SK-N-SH treated with all-trans-retinoic acid at 6 μM for 48 hours (cell line): ENCODE results near the gene RPS6KB2.
"Not testable (repeated sequence)": the region's sequence is repeated elsewhere in the genome, so short reads cannot be mapped to it uniquely, and the experiment has no call there.

ENCODE experiments used
- ATAC-seq: fragments of 200-7000 bp; cut with Tn5 transposase; 3 replicates; pipeline ENCODE4 v1.9.1; 2020; ENCODE audit warnings: mild to moderate bottlenecking, moderate library complexity
- ARNTL ChIP-seq: fragments of 450-650 bp; formaldehyde crosslinking; IDR thresholded peaks from 2 replicates; pipeline ENCODE4 v1.5.0; 2020; ENCODE audit warnings: low read depth, mild to moderate bottlenecking, moderate library complexity, borderline replicate concordance
- BACH2 ChIP-seq: fragments of 250-450 bp; sonication (Bioruptor Pico); IDR thresholded peaks from 2 replicates; pipeline ENCODE4 v1.9.0; 2021; ENCODE audit warnings: mild to moderate bottlenecking, borderline replicate concordance
- CSDC2 ChIP-seq: fragments of 250-450 bp; sonication (Bioruptor Pico); IDR thresholded peaks from 2 replicates; pipeline ENCODE4 v1.5.0; 2020; ENCODE audit warnings: mild to moderate bottlenecking, moderate library complexity
- RARB ChIP-seq: fragments of 250-450 bp; sonication (Bioruptor Pico); IDR thresholded peaks from 2 replicates; pipeline ENCODE4 v1.8.0; 2021; ENCODE audit warnings: mild to moderate bottlenecking, moderate library complexity
- SNAI2 ChIP-seq: fragments of 250-450 bp; sonication (Bioruptor Pico); IDR thresholded peaks from 2 replicates; pipeline ENCODE4 v1.5.0; 2020; ENCODE audit warnings: mild to moderate bottlenecking, moderate library complexity
- TCF4 ChIP-seq: fragments of 250-450 bp; sonication (Bioruptor Pico); IDR thresholded peaks from 2 replicates; pipeline ENCODE4 v1.8.0; 2021; ENCODE audit warnings: mild to moderate bottlenecking, moderate library complexity, borderline replicate concordance
- ZC3H10 ChIP-seq: fragments of 250-450 bp; sonication (Bioruptor Pico); IDR thresholded peaks from 2 replicates; pipeline ENCODE4 v1.5.1; 2021; ENCODE audit warnings: mild to moderate bottlenecking, moderate library complexity
- ZFP30 ChIP-seq: fragments of 450-650 bp; formaldehyde crosslinking; IDR thresholded peaks from 2 replicates; pipeline ENCODE4 v1.5.0; 2022; ENCODE audit warnings: mild to moderate bottlenecking, moderate library complexity
- ZNF565 ChIP-seq: fragments of 450-650 bp; formaldehyde crosslinking; conservative IDR thresholded peaks from 2 replicates; pipeline ENCODE4 v1.5.0; 2020; ENCODE audit warnings: low read depth, mild to moderate bottlenecking, moderate library complexity
- ZNF8 ChIP-seq: fragments of 450-650 bp; formaldehyde crosslinking; IDR thresholded peaks from 2 replicates; pipeline ENCODE4 v1.5.0; 2020; ENCODE audit warnings: mild to moderate bottlenecking, moderate library complexity
- TF ChIP-seq, protein P1 (sequence below): fragments of 250-450 bp; sonication (Bioruptor Pico); IDR thresholded peaks from 2 replicates; pipeline ENCODE4 v1.8.0; 2020; ENCODE audit warnings: mild to moderate bottlenecking, moderate library complexity, borderline replicate concordance
- TF ChIP-seq, protein P2 (sequence below): fragments of 250-450 bp; sonication (Bioruptor Pico); IDR thresholded peaks from 2 replicates; pipeline ENCODE4 v1.8.0; 2021; ENCODE audit warnings: low read depth, mild to moderate bottlenecking, moderate library complexity, borderline replicate concordance
- TF ChIP-seq, protein P3 (sequence below): fragments of 250-450 bp; sonication (Bioruptor Pico); IDR thresholded peaks from 2 replicates; pipeline ENCODE4 v1.5.1; 2020; ENCODE audit warnings: low read depth, mild to moderate bottlenecking, moderate library complexity
- TF ChIP-seq, protein P4 (sequence below): fragments of 250-450 bp; sonication (Bioruptor Pico); IDR thresholded peaks from 2 replicates; pipeline ENCODE4 v1.5.0; 2020; ENCODE audit warnings: mild to moderate bottlenecking, moderate library complexity

Gene RPS6KB2

DNA sequence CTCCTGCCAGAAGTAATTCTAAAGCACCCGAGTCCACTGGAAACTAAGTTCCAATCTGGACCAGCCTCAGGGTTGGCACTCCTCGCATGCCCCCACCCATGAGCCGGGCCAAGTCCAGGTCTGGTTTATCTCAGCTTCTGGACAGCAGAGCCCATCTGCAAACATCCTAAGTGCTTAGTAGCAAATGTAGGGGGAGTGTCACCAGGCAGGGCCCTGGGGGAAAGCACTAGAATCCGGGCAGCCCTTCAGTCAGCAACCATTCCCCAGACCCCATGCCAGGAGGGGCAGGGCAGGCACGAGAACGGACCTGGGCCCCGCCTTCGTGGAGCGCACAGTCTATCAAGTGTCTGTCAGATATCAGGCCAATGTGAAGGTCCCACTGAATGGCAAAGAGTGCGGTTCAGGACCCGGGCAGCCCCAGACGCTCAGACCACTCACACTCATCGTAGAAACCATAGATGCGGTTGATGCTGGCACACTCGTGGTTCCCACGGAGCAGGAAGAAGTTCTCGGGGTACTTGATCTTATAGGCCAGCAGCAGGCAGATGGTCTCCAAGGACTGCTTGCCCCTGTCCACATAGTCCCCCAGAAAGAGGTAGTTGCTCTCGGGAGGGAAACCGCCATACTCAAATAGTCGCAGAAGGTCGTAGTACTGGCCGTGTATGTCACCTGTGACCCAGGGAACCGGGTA lies 27.9 kb upstream of the RPS6KB2 start:
- TF ChIP-seq TCF4 (peak; percentile 56; the same call in 1 of the 2 replicates), SNAI2 (CRISPR knock-in tag) (no peak)
- peak; percentile 33 for ATAC-seq

DNA sequence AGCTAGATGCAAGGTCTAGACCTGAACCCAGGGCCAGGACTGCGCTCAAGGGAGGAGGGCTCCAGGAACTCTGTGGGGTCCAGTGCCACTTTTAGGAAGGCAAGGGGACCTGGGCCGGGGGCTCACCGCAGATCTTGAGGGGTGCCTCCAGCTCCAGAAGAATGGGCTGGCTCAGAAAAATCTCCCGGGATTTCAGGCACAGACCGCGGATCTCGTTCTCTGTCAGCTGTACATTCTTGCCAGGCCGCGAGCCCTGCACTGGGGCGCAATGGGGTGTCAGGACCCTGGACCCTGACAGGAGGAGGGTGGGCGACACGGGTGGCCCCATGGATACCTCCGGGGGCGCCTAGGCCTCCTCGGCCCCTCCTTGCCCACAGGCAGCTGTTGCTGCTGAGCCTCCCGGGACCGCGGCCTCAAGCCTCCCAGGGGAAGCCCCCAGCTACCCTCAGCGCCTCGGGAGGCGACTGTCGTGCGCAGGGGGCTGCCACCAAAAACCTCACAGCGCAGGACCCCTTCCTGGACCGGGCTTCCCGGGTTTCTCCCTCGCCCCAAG lies 27.3 kb upstream of the RPS6KB2 start:
- peak; percentile 3 for ATAC-seq
- TF ChIP-seq CSDC2 (CRISPR knock-in tag) (no peak), ZC3H10 (CRISPR knock-in tag) (no peak), ZNF565 (CRISPR knock-in tag) (no peak), BACH2 (CRISPR knock-in tag) (no peak), ARNTL (CRISPR knock-in tag) (no peak)

DNA sequence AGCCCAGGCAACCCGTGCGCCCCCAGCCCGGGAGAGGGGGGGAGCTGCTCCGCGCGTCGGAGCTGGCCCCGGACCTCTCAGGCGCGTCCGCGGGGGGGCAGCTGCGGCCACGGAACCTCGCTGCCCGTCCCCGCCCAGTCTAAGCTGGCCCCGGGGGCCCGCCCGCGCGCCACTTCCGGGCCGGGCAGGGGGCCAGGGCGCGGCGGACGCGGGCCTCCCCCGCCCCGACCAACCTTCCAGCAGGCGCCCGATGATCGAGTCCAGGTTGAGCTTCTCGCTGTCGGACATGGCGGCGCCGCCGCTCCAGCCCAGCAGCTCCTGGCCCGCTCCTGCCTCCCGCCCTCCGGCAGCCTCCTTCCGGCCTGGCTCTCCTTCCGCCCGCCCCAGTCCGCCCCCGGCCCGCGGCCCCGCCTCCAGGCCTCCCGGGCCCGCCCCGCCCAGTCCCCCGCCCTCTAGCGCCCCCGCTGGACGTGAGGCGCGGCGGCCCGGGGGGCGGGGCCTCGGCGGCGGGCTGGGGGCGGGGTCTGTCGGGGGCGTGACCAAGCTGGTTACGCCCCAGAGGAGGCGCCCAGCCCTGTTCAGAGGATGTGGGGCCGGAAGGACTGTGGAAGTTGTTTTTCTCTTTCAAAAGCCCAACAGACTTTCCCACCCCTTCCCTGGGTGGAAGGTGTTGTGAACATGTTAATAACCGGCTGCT lies 26.7 kb upstream of the RPS6KB2 start, which contains the start of gene PPP1CA:
Gene PPP1CA, minus strand, starts transcription at position 364 of the 697 bp plus-strand sequence. Its CDS starts 76 bp downstream, at position 288.
- TF ChIP-seq CSDC2 (CRISPR knock-in tag) (no peak), RARB (CRISPR knock-in tag) (no peak), SNAI2 (CRISPR knock-in tag) (no peak)
- ATAC-seq, result peak; percentile 81

DNA sequence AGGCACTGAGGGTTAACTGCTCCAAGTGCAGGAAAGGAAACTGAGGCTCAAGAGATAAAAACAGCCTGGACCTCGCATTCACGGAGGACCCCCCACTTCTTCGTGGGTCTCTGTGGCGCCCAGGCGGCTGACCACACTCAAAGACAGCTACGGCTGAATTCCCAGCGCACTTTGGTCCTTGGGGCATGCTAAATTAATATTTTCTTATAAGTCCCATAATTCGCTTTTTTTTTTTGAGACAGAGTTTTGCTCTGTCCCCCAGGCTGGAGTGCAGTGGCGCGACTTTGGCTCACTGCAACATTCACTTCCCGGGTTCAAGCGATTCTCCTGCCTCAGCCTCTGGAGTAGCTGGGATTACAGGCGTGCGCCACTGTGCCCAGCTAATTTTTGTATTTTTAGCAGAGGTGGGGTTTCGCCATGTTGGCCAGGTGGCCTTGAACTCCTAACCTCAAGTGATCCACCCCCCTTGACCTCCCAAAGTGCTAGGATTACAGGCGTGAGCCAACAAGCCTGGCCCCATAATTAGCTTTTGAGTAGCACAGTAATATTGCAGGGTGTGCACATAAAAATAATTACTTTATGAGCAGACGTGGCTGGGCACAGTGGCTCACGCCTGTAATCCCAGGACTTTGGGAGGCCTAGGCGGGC lies 26.0 kb upstream of the RPS6KB2 start:
- ATAC-seq, result not testable (repeated sequence)

DNA sequence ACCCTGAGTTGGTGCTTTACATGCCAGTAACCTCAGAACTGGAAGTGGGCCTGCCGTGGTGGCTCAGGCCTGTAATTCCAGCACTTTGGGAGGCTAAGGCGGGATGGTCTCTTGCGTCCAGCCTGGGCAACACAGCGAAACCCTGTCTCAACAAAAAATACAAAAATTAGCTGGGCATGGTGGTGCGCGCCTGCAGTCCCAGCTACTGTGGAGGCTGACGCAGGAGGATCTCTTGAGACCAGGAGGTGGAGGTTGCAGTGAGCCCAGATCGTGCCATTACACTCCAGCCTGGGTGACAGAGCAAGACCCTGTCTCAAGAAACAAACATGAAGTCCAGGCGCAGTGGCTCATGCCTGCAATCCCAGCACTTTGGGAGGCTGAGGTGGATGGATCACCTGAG lies 25.2 kb upstream of the RPS6KB2 start:
- not testable (repeated sequence) for ATAC-seq

DNA sequence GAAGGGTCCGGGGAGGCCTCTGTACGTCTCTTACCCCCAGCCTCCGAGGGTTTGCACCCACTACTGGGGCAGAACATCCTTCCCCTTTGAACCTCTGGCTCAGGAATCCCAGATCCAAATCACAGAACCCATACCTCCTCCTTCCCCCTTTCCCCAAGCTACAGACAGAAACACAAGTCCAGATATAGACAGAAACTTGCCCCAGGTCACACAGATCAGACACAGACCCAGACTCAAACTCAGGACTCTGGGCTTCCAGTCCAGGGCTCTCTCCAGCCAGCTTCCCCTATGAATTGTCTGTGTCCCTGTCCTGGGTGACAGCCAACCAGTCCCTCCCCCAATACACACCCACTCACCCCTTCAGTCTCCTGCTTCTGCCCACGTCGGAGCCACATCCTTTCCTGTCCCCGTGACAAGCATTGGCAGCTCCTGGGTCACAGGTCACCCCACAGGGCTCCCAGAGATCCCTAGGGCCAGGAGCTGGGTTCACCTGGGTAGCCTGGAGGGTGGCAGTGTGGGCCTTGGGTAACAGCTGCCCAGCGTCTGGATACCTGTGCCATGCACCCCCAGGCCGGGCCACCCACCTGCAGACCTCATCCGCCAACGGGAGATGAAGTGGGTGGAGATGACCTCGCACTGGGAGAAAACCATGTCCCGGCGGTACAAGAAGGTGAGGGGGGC lies 23.6 kb upstream of the RPS6KB2 start:
- ATAC-seq, result no peak
- TF ChIP-seq, protein P1, sequence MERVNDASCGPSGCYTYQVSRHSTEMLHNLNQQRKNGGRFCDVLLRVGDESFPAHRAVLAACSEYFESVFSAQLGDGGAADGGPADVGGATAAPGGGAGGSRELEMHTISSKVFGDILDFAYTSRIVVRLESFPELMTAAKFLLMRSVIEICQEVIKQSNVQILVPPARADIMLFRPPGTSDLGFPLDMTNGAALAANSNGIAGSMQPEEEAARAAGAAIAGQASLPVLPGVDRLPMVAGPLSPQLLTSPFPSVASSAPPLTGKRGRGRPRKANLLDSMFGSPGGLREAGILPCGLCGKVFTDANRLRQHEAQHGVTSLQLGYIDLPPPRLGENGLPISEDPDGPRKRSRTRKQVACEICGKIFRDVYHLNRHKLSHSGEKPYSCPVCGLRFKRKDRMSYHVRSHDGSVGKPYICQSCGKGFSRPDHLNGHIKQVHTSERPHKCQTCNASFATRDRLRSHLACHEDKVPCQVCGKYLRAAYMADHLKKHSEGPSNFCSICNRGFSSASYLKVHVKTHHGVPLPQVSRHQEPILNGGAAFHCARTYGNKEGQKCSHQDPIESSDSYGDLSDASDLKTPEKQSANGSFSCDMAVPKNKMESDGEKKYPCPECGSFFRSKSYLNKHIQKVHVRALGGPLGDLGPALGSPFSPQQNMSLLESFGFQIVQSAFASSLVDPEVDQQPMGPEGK (CRISPR knock-in tag), result no peak
- TF ChIP-seq ARNTL (CRISPR knock-in tag) (no peak), ZFP30 (CRISPR knock-in tag) (no peak), TCF4 (no peak), ZNF8 (CRISPR knock-in tag) (no peak), RARB (CRISPR knock-in tag) (no peak), SNAI2 (CRISPR knock-in tag) (no peak), CSDC2 (CRISPR knock-in tag) (no peak)
- TF ChIP-seq, protein P2, sequence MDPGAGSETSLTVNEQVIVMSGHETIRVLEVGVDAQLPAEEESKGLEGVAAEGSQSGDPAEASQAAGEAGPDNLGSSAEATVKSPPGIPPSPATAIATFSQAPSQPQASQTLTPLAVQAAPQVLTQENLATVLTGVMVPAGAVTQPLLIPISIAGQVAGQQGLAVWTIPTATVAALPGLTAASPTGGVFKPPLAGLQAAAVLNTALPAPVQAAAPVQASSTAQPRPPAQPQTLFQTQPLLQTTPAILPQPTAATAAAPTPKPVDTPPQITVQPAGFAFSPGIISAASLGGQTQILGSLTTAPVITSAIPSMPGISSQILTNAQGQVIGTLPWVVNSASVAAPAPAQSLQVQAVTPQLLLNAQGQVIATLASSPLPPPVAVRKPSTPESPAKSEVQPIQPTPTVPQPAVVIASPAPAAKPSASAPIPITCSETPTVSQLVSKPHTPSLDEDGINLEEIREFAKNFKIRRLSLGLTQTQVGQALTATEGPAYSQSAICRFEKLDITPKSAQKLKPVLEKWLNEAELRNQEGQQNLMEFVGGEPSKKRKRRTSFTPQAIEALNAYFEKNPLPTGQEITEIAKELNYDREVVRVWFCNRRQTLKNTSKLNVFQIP (CRISPR knock-in tag), result no peak
- TF ChIP-seq, protein P3, sequence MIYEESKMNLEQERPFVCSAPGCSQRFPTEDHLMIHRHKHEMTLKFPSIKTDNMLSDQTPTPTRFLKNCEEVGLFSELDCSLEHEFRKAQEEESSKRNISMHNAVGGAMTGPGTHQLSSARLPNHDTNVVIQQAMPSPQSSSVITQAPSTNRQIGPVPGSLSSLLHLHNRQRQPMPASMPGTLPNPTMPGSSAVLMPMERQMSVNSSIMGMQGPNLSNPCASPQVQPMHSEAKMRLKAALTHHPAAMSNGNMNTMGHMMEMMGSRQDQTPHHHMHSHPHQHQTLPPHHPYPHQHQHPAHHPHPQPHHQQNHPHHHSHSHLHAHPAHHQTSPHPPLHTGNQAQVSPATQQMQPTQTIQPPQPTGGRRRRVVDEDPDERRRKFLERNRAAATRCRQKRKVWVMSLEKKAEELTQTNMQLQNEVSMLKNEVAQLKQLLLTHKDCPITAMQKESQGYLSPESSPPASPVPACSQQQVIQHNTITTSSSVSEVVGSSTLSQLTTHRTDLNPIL (CRISPR knock-in tag), result no peak
- TF ChIP-seq, protein P4, sequence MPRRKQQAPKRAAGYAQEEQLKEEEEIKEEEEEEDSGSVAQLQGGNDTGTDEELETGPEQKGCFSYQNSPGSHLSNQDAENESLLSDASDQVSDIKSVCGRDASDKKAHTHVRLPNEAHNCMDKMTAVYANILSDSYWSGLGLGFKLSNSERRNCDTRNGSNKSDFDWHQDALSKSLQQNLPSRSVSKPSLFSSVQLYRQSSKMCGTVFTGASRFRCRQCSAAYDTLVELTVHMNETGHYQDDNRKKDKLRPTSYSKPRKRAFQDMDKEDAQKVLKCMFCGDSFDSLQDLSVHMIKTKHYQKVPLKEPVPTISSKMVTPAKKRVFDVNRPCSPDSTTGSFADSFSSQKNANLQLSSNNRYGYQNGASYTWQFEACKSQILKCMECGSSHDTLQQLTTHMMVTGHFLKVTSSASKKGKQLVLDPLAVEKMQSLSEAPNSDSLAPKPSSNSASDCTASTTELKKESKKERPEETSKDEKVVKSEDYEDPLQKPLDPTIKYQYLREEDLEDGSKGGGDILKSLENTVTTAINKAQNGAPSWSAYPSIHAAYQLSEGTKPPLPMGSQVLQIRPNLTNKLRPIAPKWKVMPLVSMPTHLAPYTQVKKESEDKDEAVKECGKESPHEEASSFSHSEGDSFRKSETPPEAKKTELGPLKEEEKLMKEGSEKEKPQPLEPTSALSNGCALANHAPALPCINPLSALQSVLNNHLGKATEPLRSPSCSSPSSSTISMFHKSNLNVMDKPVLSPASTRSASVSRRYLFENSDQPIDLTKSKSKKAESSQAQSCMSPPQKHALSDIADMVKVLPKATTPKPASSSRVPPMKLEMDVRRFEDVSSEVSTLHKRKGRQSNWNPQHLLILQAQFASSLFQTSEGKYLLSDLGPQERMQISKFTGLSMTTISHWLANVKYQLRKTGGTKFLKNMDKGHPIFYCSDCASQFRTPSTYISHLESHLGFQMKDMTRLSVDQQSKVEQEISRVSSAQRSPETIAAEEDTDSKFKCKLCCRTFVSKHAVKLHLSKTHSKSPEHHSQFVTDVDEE, result no peak
